GM23338 (cell line): Measurements from ENCODE around the gene NAPA. TPM values are rescaled to one million over a fixed set of nuclear protein-coding genes. Genes with fewer than 3 reads are reported as not detected.

Experiments
- ATAC-seq: fragments of 200-7000 bp; cut with Tn5 transposase; 3 replicates; pipeline ENCODE4 v1.9.1; 2020
- DNase-seq: peaks from one replicate; pipeline ENCODE4 v3.0.0-alpha.2; 2015; ENCODE audit warnings: low spot score
- H2AFZ ChIP-seq: fragments of 200-600 bp; sonication (generic); 2 replicates; pipeline ENCODE4 v1.8.0; 2016; ENCODE audit warnings: antibody characterized with exemption, mild to moderate bottlenecking, moderate library complexity
- H3F3A ChIP-seq: fragments of 200-600 bp; sonication (generic); replicated peaks from 2 replicates; pipeline ENCODE4 v1.8.0; 2017; ENCODE audit warnings: antibody characterized with exemption, mixed run types, low read depth
- H3K27ac ChIP-seq: fragments of 200-600 bp; sonication (generic); 2 replicates; pipeline ENCODE4 v1.6.1; 2016; ENCODE audit warnings: low read depth
- H3K27me3 ChIP-seq: fragments of 200-600 bp; sonication (generic); 2 replicates; pipeline ENCODE4 v1.8.0; 2016; ENCODE audit warnings: mild to moderate bottlenecking, mixed run types, moderate library complexity; ENCODE audit not compliant: insufficient read depth
- H3K36me3 ChIP-seq: fragments of 200-600 bp; sonication (generic); 2 replicates; pipeline ENCODE4 v1.8.0; 2016; ENCODE audit warnings: mild to moderate bottlenecking; ENCODE audit not compliant: insufficient read depth
- H3K4me1 ChIP-seq: fragments of 200-600 bp; sonication (generic); 2 replicates; pipeline ENCODE4 v1.8.0; 2016; ENCODE audit warnings: mild to moderate bottlenecking, moderate library complexity; ENCODE audit not compliant: insufficient read depth
- H3K4me2 ChIP-seq: fragments of 200-600 bp; sonication (generic); 2 replicates; pipeline ENCODE4 v1.7.1; 2017; ENCODE audit warnings: mixed run types
- H3K4me3 ChIP-seq: fragments of 200-600 bp; sonication (generic); 2 replicates; pipeline ENCODE4 v1.6.1; 2016; ENCODE audit warnings: mixed run types
- H3K79me2 ChIP-seq: fragments of 200-600 bp; sonication (generic); replicated peaks from 2 replicates; pipeline ENCODE4 v1.8.0; 2017; ENCODE audit warnings: mild to moderate bottlenecking; ENCODE audit not compliant: insufficient read depth
- H3K9me2 ChIP-seq: fragments of 200-600 bp; sonication (generic); 2 replicates; pipeline ENCODE4 v1.8.0; 2017; ENCODE audit not compliant: insufficient read depth
- H4K20me1 ChIP-seq: fragments of 200-600 bp; sonication (generic); replicated peaks from 2 replicates; pipeline ENCODE4 v1.8.0; 2017; ENCODE audit warnings: mild to moderate bottlenecking; ENCODE audit not compliant: insufficient read depth
- H3K27ac Mint-ChIP-seq: 2 replicates; pipeline ENCODE4 v1.8.0; 2020; ENCODE audit warnings: inconsistent platforms, mild to moderate bottlenecking, moderate library complexity, mixed read lengths
- H3K27me3 Mint-ChIP-seq: 3 replicates; pipeline ENCODE4 v1.8.0; 2022; ENCODE audit warnings: low read depth, mild to moderate bottlenecking, moderate library complexity, mixed read lengths, inconsistent platforms; ENCODE audit not compliant: insufficient read depth, poor library complexity
- H3K36me3 Mint-ChIP-seq: 3 replicates; pipeline ENCODE4 v1.8.0; 2021; ENCODE audit warnings: low read depth, mild to moderate bottlenecking, inconsistent platforms, moderate library complexity, mixed read lengths
- H3K4me1 Mint-ChIP-seq: 3 replicates; pipeline ENCODE4 v1.8.0; 2020; ENCODE audit warnings: mild to moderate bottlenecking, inconsistent platforms, mixed read lengths
- H3K4me3 Mint-ChIP-seq: 3 replicates; pipeline ENCODE4 v1.8.0; 2021; ENCODE audit warnings: moderate library complexity, mild to moderate bottlenecking, inconsistent platforms, mixed read lengths
- H3K9me3 Mint-ChIP-seq: 3 replicates; pipeline ENCODE4 v1.8.0; 2020; ENCODE audit warnings: moderate library complexity, mild to moderate bottlenecking, inconsistent platforms, mixed read lengths
- CREB1 ChIP-seq: fragments of 250-450 bp; sonication (Bioruptor Pico); IDR thresholded peaks from 2 replicates; pipeline ENCODE4 v1.5.0; 2020; ENCODE audit warnings: low read depth, mild to moderate bottlenecking, moderate library complexity
- CTCF ChIP-seq, 2 experiments: fragments of 200-600 bp in 1 of 2; sonication (generic) in 1 of 2; conservative IDR thresholded peaks; 2 replicates each; pipeline versions ENCODE4 v1.5.1 to v1.6.1; 2016 to 2017; ENCODE audit warnings: antibody characterized with exemption in 2 of 2, low read depth in 2 of 2, mild to moderate bottlenecking in 2 of 2, moderate library complexity in 1 of 2
- EZH2phosphoT487 ChIP-seq: fragments of 200-600 bp; sonication (generic); IDR thresholded peaks from one replicate; pipeline ENCODE4 v1.8.1; 2018; ENCODE audit warnings: antibody characterized with exemption; ENCODE audit not compliant: unreplicated experiment
- JUNB ChIP-seq: IDR thresholded peaks from one replicate; pipeline ENCODE4 v1.6.1; 2016; ENCODE audit warnings: antibody characterized with exemption; ENCODE audit not compliant: unreplicated experiment
- STAT1 ChIP-seq: IDR thresholded peaks from one replicate; pipeline ENCODE4 v1.6.1; 2016; ENCODE audit warnings: antibody characterized with exemption; ENCODE audit not compliant: unreplicated experiment
- ZNF114 ChIP-seq: fragments of 250-450 bp; sonication (Bioruptor Pico); IDR thresholded peaks from 2 replicates; pipeline ENCODE4 v1.5.0; 2020; ENCODE audit warnings: mild to moderate bottlenecking, moderate library complexity
- ZNF331 ChIP-seq: fragments of 250-450 bp; sonication (Bioruptor Pico); IDR thresholded peaks from 2 replicates; pipeline ENCODE4 v1.5.0; 2020; ENCODE audit warnings: low read depth, mild to moderate bottlenecking, moderate library complexity
- ZNF462 ChIP-seq: fragments of 250-450 bp; sonication (Bioruptor Pico); IDR thresholded peaks from 2 replicates; pipeline ENCODE4 v1.5.0; 2020; ENCODE audit warnings: mild to moderate bottlenecking, moderate library complexity
- polyA plus RNA-seq: library from polyadenylated mRNA; unstranded; fragments of >200 nt; fragmentation: Nextera tagmentation; extraction: Ambion mirVana; gene quantifications from 2 replicates; pipeline ENCODE4 v1.2.1, GENCODE V29; 2016
- total RNA-seq: library from RNA; depleted of rRNA; stranded (reverse); fragments of >200 nt; shearing (Covaris generic); gene quantifications from 2 replicates; pipeline ENCODE4 v1.2.3, GENCODE V29; 2014
- TF ChIP-seq, protein P1 (sequence below): IDR thresholded peaks from one replicate; pipeline ENCODE4 v1.6.1; 2018; ENCODE audit warnings: antibody characterized with exemption; ENCODE audit not compliant: unreplicated experiment

NAPA gene
- total and polyA plus RNA-seq, 2 experiments from 2014 or later: 52.0 to 72.1 TPM

- H3K27me3 ChIP-seq: peaks cover 4% of the 10 kb centered on the region
- Mint-ChIP-seq H3K27me3 (peaks cover 20% of the 10 kb centered on the region), H3K4me3 (no peak overlapping the region), H3K27ac (no peak overlapping the region), H3K4me1 (peaks cover 13% of the 10 kb centered on the region), H3K36me3 (peaks cover 4% of the 10 kb centered on the region), H3K9me3 (no peaks in the 10 kb centered on the region; the same call in 2 of the 3 replicates)
- DNase-seq (no peak), ATAC-seq (no peak)
- no peaks in the 10 kb centered on the region for H3K36me3 ChIP-seq
- peaks cover 4% of the 10 kb centered on the region; the same call in 1 of the 2 replicates for H3K9me2 ChIP-seq
- H4K20me1 ChIP-seq: no peaks in the 10 kb centered on the region
- H3K4me2 ChIP-seq: no peak overlapping the region
- H2AFZ ChIP-seq: no peak overlapping the region
- H3K27ac ChIP-seq: no peak overlapping the region
- TF ChIP-seq CTCF (conservative IDR thresholded peaks at IDR 0.05; ENCODE audit: low read depth in 2 of 2): no peak
- TF ChIP-seq, protein P1, sequence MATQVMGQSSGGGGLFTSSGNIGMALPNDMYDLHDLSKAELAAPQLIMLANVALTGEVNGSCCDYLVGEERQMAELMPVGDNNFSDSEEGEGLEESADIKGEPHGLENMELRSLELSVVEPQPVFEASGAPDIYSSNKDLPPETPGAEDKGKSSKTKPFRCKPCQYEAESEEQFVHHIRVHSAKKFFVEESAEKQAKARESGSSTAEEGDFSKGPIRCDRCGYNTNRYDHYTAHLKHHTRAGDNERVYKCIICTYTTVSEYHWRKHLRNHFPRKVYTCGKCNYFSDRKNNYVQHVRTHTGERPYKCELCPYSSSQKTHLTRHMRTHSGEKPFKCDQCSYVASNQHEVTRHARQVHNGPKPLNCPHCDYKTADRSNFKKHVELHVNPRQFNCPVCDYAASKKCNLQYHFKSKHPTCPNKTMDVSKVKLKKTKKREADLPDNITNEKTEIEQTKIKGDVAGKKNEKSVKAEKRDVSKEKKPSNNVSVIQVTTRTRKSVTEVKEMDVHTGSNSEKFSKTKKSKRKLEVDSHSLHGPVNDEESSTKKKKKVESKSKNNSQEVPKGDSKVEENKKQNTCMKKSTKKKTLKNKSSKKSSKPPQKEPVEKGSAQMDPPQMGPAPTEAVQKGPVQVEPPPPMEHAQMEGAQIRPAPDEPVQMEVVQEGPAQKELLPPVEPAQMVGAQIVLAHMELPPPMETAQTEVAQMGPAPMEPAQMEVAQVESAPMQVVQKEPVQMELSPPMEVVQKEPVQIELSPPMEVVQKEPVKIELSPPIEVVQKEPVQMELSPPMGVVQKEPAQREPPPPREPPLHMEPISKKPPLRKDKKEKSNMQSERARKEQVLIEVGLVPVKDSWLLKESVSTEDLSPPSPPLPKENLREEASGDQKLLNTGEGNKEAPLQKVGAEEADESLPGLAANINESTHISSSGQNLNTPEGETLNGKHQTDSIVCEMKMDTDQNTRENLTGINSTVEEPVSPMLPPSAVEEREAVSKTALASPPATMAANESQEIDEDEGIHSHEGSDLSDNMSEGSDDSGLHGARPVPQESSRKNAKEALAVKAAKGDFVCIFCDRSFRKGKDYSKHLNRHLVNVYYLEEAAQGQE: no peak
- TF ChIP-seq STAT1: no peak
- H3K4me1 ChIP-seq: peaks cover 7% of the 10 kb centered on the region; the same call in 1 of the 2 replicates
- no peaks in the 10 kb centered on the region for H3K79me2 ChIP-seq
- H3F3A ChIP-seq: 0 out of 2 replicates have a peak, but pooled peaks cover 15% of the 10 kb centered on the region
- no peak overlapping the region for H3K4me3 ChIP-seq
Measured at GRCh38 chr19:47476438-47476972, 38.4 kb downstream of the NAPA start.

DNA sequence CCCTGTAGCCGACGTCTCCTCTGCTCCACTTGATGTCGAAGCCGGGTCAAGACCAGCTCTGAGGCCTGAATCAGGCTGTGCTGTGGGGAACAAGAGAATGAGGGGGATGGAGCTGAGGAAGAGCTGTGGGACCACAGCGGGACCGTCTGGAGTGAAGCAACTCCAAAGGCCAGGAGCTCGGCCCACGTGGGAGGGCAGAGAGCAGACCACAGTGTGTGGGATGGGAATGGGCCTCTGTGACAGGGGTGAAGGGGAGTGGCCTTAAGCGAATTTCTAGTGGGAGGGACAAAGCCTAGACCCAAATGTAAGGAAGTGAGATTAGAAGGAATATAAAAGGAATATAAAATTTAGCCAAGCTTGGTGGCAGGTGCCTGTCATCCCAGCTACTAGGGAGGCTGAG lies 39.4 kb downstream of the NAPA start:
- no peak for DNase-seq
- H3K9me2 ChIP-seq: no peaks in the 10 kb centered on the region
- H2AFZ ChIP-seq: no peak overlapping the region
- no peaks in the 10 kb centered on the region for H3K36me3 ChIP-seq
- Mint-ChIP-seq H3K4me3 (no peak overlapping the region), H3K36me3 (peaks cover 4% of the 10 kb centered on the region), H3K9me3 (no peaks in the 10 kb centered on the region; the same call in 2 of the 3 replicates), H3K27me3 (peaks cover 21% of the 10 kb centered on the region), H3K4me1 (peaks cover 15% of the 10 kb centered on the region), H3K27ac (no peak overlapping the region)
- H3F3A ChIP-seq: 0 out of 2 replicates have a peak, but pooled peaks cover 6% of the 10 kb centered on the region
- H3K4me3 ChIP-seq: no peak overlapping the region
- no peak overlapping the region for H3K27ac ChIP-seq
- H3K27me3 ChIP-seq: peaks cover 8% of the 10 kb centered on the region
- H4K20me1 ChIP-seq: no peaks in the 10 kb centered on the region
- peaks cover 14% of the 10 kb centered on the region; the same call in 1 of the 2 replicates for H3K4me1 ChIP-seq
- no peak for ATAC-seq
- H3K79me2 ChIP-seq: no peaks in the 10 kb centered on the region
- no peak overlapping the region for H3K4me2 ChIP-seq
- TF ChIP-seq ZNF462 (CRISPR knock-in tag) (no peak), STAT1 (no peak), EZH2phosphoT487 (no peak), CREB1 (no peak), ZNF114 (no peak), ZNF331 (CRISPR knock-in tag) (no peak), JUNB (no peak)
